Esophagus muscularis mucosa (tissue), 4 donors: ENCODE results near the gene PECR. TPM values are rescaled to one million over a fixed set of nuclear protein-coding genes. Genes with fewer than 3 reads are reported as not detected.

Experiments
- DNase-seq: peaks from one replicate; pipeline ENCODE4 v3.0.0-alpha.2; 2017; ENCODE audit errors: extremely low spot score
- H3K27ac ChIP-seq, 4 donors: fragments of 200-600 bp; sonication (generic); replicated peaks in 1 of 4; 1 replicate in 3 of 4; 2 replicates in 1 of 4; pipeline ENCODE4 v1.5.1; 2016 to 2019; ENCODE audit warnings: mild to moderate bottlenecking in 1 of 4
- H3K27me3 ChIP-seq, 4 donors: fragments of 200-600 bp; sonication (generic); one replicate each; pipeline versions ENCODE4 v1.5.1 to v1.6.0; 2016 to 2019
- H3K36me3 ChIP-seq, 4 donors: fragments of 200-600 bp; sonication (generic); one replicate each; pipeline ENCODE4 v1.5.1; 2016 to 2019
- H3K4me1 ChIP-seq, 4 donors: fragments of 200-600 bp; sonication (generic); one replicate each; pipeline ENCODE4 v1.5.1; 2016 to 2019
- H3K4me3 ChIP-seq, 4 donors: fragments of 200-600 bp; sonication (generic); 1 replicate in 2 of 4; 2 replicates in 2 of 4; pipeline ENCODE4 v1.5.1; 2016 to 2019; ENCODE audit warnings: mild to moderate bottlenecking in 4 of 4, moderate library complexity in 1 of 4
- H3K9me3 ChIP-seq, 4 donors: fragments of 200-600 bp; sonication (generic); 1 replicate in 3 of 4; 2 replicates in 1 of 4; pipeline ENCODE4 v1.5.1; 2016 to 2019
- EP300 ChIP-seq: sonication (generic); formaldehyde crosslinking; IDR thresholded peaks from one replicate; pipeline ENCODE4 v1.6.1; 2017; ENCODE audit warnings: antibody characterized with exemption
- POLR2A ChIP-seq: fragments of 450-650 bp; IDR thresholded peaks from one replicate; pipeline ENCODE4 v1.6.1; 2017; ENCODE audit warnings: antibody characterized with exemption, moderate library complexity, mild to moderate bottlenecking, low read depth
- POLR2AphosphoS5 ChIP-seq, 2 donors: sonication (generic); formaldehyde crosslinking; IDR thresholded peaks; one replicate each; pipeline ENCODE4 v1.6.1; 2017; ENCODE audit warnings: antibody characterized with exemption in 2 of 2
- WGBS: methylation state at CpG from one replicate; pipeline ENCODE4 v1.1.5; 2018; 5-methylcytosine and 5-hydroxymethylcytosine counted together
- intact Hi-C: fragments of 100-400 bp; cut with DNase I; formaldehyde crosslinking; loops from one replicate; pipeline ENCODE4 v1.15.1; 2023
- total RNA-seq, 4 donors: library from RNA; depleted of rRNA; stranded (reverse); fragments of >200 nt; gene quantifications; one replicate each; pipeline versions ENCODE4 v1.1.0 to v1.2.1, GENCODE V29; 2016
- TF ChIP-seq, protein P1 (sequence below), 3 experiments: fragments of 200-600 bp in 2 of 3; fragments of 450-650 bp in 1 of 3; sonication (generic) in 2 of 3; IDR thresholded peaks; one replicate each; pipeline ENCODE4 v1.5.1; 2017 to 2019; ENCODE audit warnings: antibody characterized with exemption in 3 of 3, mild to moderate bottlenecking in 2 of 3, moderate library complexity in 1 of 3

PECR gene
- total RNA-seq, 4 donors from 2014 or later = 3.3 to 14.8 (median 10.0) TPM

DNA sequence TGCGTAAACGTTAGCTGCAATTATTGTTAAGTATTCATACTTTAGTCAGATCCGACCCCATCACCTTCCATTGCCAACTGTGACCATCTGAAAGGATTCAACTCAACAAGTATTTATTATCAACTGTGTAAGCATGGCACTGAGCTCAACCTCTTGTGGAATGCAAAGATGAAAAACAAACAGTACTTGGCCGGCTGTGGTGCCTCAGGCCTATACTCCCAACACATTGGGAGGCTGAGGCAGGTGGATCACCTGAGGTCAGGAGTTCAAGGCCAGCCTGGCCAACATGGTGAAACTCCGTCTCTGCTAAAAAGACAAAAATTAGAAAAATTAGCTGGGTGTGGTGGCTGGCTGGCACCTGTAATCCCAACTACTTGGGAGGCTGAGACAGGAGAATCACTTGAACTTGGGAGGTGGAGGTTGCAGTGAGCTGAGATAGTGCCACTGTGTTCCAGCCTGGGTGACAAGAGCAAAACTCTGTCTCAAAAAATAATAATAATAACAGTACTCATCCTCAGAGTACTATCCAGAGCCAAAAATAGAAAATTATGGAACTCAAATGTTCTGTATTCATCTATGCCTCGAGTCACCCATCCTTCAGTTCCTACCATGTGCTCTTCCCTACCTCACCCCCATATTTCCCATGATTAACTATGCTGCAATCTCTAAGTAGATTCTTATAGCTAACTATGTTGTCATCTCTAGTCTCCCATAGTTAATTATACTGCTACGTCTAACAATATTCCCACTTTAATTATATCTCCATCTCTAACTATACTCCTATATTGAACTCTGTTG, 59.6 kb downstream of the PECR start:
- intact Hi-C loops = no loop called here
- 89% methylated on average over 7 of the region's 7 CpGs for WGBS
- Histone ChIP-seq H3K27ac (no peak overlapping the region), H3K27me3 (no peaks in the 10 kb centered on the region), H3K4me1 (no peaks in the 10 kb centered on the region), H3K4me3 (no peak overlapping the region), H3K36me3 (no peaks in the 10 kb centered on the region), H3K9me3 (no peaks in the 10 kb centered on the region)
- no peak for DNase-seq
- TF ChIP-seq POLR2A = no peak
- TF ChIP-seq POLR2AphosphoS5 (IDR thresholded peaks at IDR 0.05) = no peak
- TF ChIP-seq EP300 = no peak

DNA sequence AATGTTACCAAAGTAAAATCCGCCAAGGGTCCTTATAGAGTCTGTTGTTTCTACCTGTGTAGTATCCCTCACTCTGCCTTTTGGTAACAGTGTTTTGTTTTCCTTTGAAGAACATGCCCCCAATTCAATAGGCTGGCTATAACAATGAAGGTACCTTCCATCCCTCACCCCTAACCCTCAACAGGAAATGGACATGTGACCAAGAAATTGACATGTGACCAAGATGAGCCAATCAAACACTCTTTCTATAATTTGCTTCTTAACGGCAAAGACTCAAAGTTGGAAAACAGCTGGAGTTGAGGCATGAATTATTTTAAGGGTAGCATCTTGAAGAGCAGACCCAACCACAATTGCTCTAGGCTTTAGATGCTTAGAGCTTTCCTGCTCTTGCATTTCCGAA, 62.9 kb downstream of the PECR start:
- DNase-seq = no peak
- no peaks in the 10 kb centered on the region for H3K36me3 ChIP-seq
- H3K4me1 ChIP-seq = peaks cover 4 to 5% (median 5%) of the 10 kb centered on the region in 4 donors
- no peaks in the 10 kb centered on the region for H3K27me3 ChIP-seq
- H3K4me3 ChIP-seq = no peak overlapping the region
- 93% methylated on average over 3 of the region's 3 CpGs for WGBS
- intact Hi-C loops = no loop called here
- no peak overlapping the region for H3K27ac ChIP-seq
- TF ChIP-seq, protein P1, sequence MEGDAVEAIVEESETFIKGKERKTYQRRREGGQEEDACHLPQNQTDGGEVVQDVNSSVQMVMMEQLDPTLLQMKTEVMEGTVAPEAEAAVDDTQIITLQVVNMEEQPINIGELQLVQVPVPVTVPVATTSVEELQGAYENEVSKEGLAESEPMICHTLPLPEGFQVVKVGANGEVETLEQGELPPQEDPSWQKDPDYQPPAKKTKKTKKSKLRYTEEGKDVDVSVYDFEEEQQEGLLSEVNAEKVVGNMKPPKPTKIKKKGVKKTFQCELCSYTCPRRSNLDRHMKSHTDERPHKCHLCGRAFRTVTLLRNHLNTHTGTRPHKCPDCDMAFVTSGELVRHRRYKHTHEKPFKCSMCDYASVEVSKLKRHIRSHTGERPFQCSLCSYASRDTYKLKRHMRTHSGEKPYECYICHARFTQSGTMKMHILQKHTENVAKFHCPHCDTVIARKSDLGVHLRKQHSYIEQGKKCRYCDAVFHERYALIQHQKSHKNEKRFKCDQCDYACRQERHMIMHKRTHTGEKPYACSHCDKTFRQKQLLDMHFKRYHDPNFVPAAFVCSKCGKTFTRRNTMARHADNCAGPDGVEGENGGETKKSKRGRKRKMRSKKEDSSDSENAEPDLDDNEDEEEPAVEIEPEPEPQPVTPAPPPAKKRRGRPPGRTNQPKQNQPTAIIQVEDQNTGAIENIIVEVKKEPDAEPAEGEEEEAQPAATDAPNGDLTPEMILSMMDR (IDR thresholded peaks at IDR 0.05) = no peak
- TF ChIP-seq POLR2A (no peak), EP300 (no peak), POLR2AphosphoS5 (IDR thresholded peaks at IDR 0.05) (no peak)
- no peaks in the 10 kb centered on the region for H3K9me3 ChIP-seq

DNA sequence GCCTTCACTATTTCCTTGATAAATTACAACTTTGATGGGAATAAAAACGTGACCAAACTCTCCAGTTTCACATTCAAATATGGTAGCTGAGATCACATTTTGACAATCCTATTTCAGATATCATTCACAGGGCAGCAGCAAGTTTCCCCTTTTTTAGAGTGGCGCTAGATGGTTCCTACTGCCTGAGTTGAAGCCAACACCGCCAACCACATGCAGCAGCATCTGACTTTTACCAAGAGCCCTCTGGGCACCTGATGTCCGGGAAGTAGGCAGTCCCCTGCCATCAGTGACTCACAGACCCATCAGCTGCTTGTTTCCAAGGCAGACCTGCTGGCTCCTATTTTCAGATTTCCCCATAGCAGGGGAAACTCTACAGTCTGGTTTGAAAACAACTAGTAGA, 64.2 kb downstream of the PECR start:
- peaks cover 7 to 16% (median 15%) of the 10 kb centered on the region in 4 donors for H3K4me1 ChIP-seq
- TF ChIP-seq, protein P1 (IDR thresholded peaks at IDR 0.05) = no peak
- no peak for TF ChIP-seq EP300
- TF ChIP-seq POLR2A = no peak
- no peak for TF ChIP-seq POLR2AphosphoS5 (IDR thresholded peaks at IDR 0.05)
- WGBS = 89% methylated on average over 4 of the region's 4 CpGs

DNA sequence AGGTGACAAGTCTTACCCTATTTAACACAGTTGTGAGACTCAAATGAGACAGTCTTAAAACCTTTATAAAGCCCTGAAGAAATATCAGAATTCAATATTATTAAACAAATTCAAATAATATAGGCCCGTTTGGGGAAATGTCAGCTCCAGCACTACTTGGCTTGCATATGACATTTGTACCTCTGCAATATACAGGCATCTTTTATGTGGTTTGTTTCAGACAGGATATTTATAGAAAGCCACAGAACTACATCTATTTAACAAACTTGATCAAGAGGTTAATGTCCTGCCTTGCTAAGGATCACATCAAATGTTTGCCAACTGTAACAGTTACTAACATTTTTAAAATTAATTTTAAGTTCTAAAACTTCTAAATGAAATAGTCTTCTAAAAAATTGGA, 65.0 kb downstream of the PECR start:
- WGBS = 53% methylated on average over 1 of the region's 1 CpG
- no peaks in the 10 kb centered on the region for H3K36me3 ChIP-seq
- DNase-seq = no peak
- H3K9me3 ChIP-seq = no peaks in the 10 kb centered on the region
- intact Hi-C loops = no loop called here
- TF ChIP-seq, protein P1 (IDR thresholded peaks at IDR 0.05) = no peak
- TF ChIP-seq POLR2A (no peak), EP300 (no peak), POLR2AphosphoS5 (IDR thresholded peaks at IDR 0.05) (no peak)
- no peak overlapping the region for H3K27ac ChIP-seq
- H3K27me3 ChIP-seq = no peaks in the 10 kb centered on the region
- H3K4me3 ChIP-seq = no peak overlapping the region
- H3K4me1 ChIP-seq = peaks cover 7 to 17% (median 16%) of the 10 kb centered on the region in 4 donors

More for the DNA sequence above, 64.2 kb downstream of the PECR start:
- H3K9me3 ChIP-seq = no peaks in the 10 kb centered on the region
- DNase-seq = no peak
- no peaks in the 10 kb centered on the region for H3K36me3 ChIP-seq
- H3K4me3 ChIP-seq = no peak overlapping the region
- no peak overlapping the region for H3K27ac ChIP-seq
- H3K27me3 ChIP-seq = no peaks in the 10 kb centered on the region
- intact Hi-C loops = no loop called here

DNA sequence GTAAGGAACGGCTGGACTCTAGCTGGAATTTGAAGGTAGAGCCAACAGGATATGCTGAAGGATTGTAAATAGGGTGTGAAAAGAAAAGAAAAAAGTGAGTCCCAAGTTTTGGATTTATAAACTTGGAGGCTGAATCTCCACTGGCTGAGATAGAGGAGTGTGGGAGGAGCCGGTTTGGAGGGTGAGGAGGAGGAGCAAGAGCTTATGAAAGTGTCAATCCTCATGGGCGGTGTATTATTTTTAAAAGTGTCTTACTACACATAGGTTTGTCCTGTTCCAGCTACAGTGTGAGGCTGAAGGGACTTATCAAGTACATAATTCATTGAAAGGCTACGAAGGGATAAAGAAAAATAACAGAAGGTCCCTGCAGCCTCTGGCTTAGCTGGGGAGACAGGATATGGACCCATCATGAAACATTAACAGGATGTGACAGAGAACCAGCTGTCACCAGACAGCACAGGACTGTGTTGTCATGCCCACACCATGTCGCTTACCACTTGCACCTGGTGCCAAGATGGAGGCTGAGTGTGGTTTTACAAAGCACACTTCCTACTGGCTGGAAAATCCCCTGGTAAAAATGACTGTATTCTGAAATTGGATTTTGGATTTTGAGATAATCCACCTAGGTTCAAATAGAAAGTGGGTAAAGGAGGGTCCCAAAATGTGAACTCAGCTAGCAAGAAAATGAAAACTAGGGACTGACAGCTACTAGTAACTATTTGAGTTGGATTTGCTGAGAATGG, 65.7 kb downstream of the PECR start:
- no peak overlapping the region for H3K4me3 ChIP-seq
- intact Hi-C loops = no loop called here
- WGBS = 85% methylated on average over 5 of the region's 5 CpGs
- H3K36me3 ChIP-seq = no peaks in the 10 kb centered on the region
- no peaks in the 10 kb centered on the region for H3K27me3 ChIP-seq
- H3K27ac ChIP-seq = no peak overlapping the region
- no peaks in the 10 kb centered on the region for H3K9me3 ChIP-seq
- H3K4me1 ChIP-seq = peaks cover 7 to 17% (median 16%) of the 10 kb centered on the region in 4 donors
- DNase-seq = peak; percentile 64
- no peak for TF ChIP-seq POLR2A
- TF ChIP-seq, protein P1 (IDR thresholded peaks at IDR 0.05) = no peak
- no peak for TF ChIP-seq EP300
- TF ChIP-seq POLR2AphosphoS5 (IDR thresholded peaks at IDR 0.05) = no peak
